H1 (cell line): Measurements from ENCODE around the gene UBASH3B. TPM values are rescaled to one million over a fixed set of nuclear protein-coding genes. Genes with fewer than 3 reads are reported as not detected.
A peak's percentile ranks its signal among the peaks of the same experiment; 100 is the strongest.

Experiments
- CTCF ChIA-PET: fragments of 300-600 bp; sonication (Branson Sonifier 250); formaldehyde crosslinking; loops from one replicate; lab custom pipeline; 2021; ENCODE audit not compliant: partially characterized antibody; lab: Charles Lee
- POLR2A ChIA-PET: fragments of 300-600 bp; sonication (Branson Sonifier 250); formaldehyde crosslinking; loops from one replicate; lab custom pipeline; 2021; ENCODE audit warnings: inconsistent platforms; ENCODE audit not compliant: partially characterized antibody; lab: Charles Lee
- DNase-seq, 2 experiments: peaks; one replicate each; pipeline versions ENCODE4 v3.0.0 to v3.0.0-alpha.2; 2010 to 2022; ENCODE audit warnings: low spot score in 2 of 2, low read depth in 1 of 2, mixed read lengths in 1 of 2
- FAIRE-seq: peaks from 2 replicates; lab custom pipeline; 2011; peaks lifted over from hg19 to GRCh38; lab: Jason Lieb, UNC
- H2AFZ ChIP-seq: 2 replicates; pipeline ENCODE4 v1.8.1; 2012; ENCODE audit warnings: low read length, inconsistent platforms
- H2AK5ac ChIP-seq: 2 replicates; pipeline ENCODE4 v1.6.1; 2013; ENCODE audit warnings: low read depth, low read length
- H2BK120ac ChIP-seq: replicated peaks from 2 replicates; pipeline ENCODE3; 2013; ENCODE audit warnings: low read depth, low read length, inconsistent platforms
- H2BK12ac ChIP-seq: 2 replicates; pipeline ENCODE4 v1.6.1; 2013; ENCODE audit warnings: low read depth, low read length
- H2BK15ac ChIP-seq: 2 replicates; pipeline ENCODE4 v1.6.1; 2013; ENCODE audit warnings: low read length
- H2BK20ac ChIP-seq: 2 replicates; pipeline ENCODE4 v1.6.1; 2013; ENCODE audit warnings: low read length
- H2BK5ac ChIP-seq: 2 replicates; pipeline ENCODE4 v1.6.1; 2013; ENCODE audit warnings: low read depth, low read length
- H3K14ac ChIP-seq: 2 replicates; pipeline ENCODE4 v1.6.1; 2013; ENCODE audit warnings: inconsistent platforms; ENCODE audit not compliant: insufficient read length
- H3K18ac ChIP-seq: 2 replicates; pipeline ENCODE4 v1.6.1; 2013; ENCODE audit warnings: low read length; ENCODE audit errors: extremely low read depth
- H3K23ac ChIP-seq: 2 replicates; pipeline ENCODE4 v1.6.1; 2013; ENCODE audit warnings: inconsistent platforms; ENCODE audit not compliant: insufficient read length
- H3K23me2 ChIP-seq: 2 replicates; pipeline ENCODE4 v1.6.1; 2013; ENCODE audit warnings: low read depth, low read length
- H3K27ac ChIP-seq: 2 replicates; pipeline ENCODE4 v1.6.1; 2011; ENCODE audit warnings: low read depth, low read length, inconsistent platforms
- H3K27me3 ChIP-seq, 4 experiments: replicated peaks in 1 of 4; 1 replicate in 1 of 4; 2 replicates in 3 of 4; pipeline versions ENCODE4 v1.6.1 to v1.8.1; 2011 to 2013; ENCODE audit warnings: low read length in 3 of 4, mild to moderate bottlenecking in 3 of 4, inconsistent platforms in 2 of 4, mixed read lengths in 2 of 4, moderate library complexity in 1 of 4; ENCODE audit not compliant: control insufficient read depth in 3 of 4, insufficient read depth in 3 of 4; ENCODE audit errors: extremely low read depth in 1 of 4
- H3K36me3 ChIP-seq, 4 experiments: 2 replicates each; pipeline versions ENCODE4 v1.6.1 to v1.8.1; 2011 to 2013; ENCODE audit warnings: mild to moderate bottlenecking in 4 of 4, low read length in 3 of 4, moderate library complexity in 2 of 4, control low read depth in 1 of 4, inconsistent platforms in 1 of 4; ENCODE audit not compliant: insufficient read depth in 4 of 4, control insufficient read depth in 2 of 4
- H3K4ac ChIP-seq: replicated peaks from 2 replicates; pipeline ENCODE3; 2013; ENCODE audit warnings: low read length, low read depth, mixed read lengths, inconsistent platforms; ENCODE audit not compliant: insufficient read length
- H3K4me1 ChIP-seq, 4 experiments: replicated peaks in 1 of 4; 1 replicate in 1 of 4; 2 replicates in 3 of 4; pipeline versions ENCODE4 v1.6.1 to v1.8.1; 2011 to 2013; ENCODE audit warnings: low read length in 3 of 4, inconsistent platforms in 2 of 4, mixed read lengths in 1 of 4; ENCODE audit not compliant: insufficient read depth in 4 of 4, control insufficient read depth in 3 of 4
- H3K4me2 ChIP-seq, 2 experiments: 2 replicates each; pipeline versions ENCODE4 v1.6.1 to v1.8.1; 2011 to 2013; ENCODE audit warnings: low read depth in 2 of 2, low read length in 2 of 2, control low read depth in 1 of 2, inconsistent platforms in 1 of 2, mild to moderate bottlenecking in 1 of 2; ENCODE audit not compliant: insufficient read depth in 1 of 2
- H3K4me3 ChIP-seq, 4 experiments: fragments of 200-600, 300-600 bp in 1 of 4; sonication (generic), shearing (Covaris generic), sonication (Bioruptor Twin) in 1 of 4; 2 replicates each; pipeline versions ENCODE4 v1.5.1 to v1.8.1; 2011 to 2016; ENCODE audit warnings: low read length in 4 of 4, low read depth in 3 of 4, control low read depth in 2 of 4, inconsistent platforms in 2 of 4, mild to moderate bottlenecking in 2 of 4, mixed read lengths in 1 of 4, moderate library complexity in 1 of 4; ENCODE audit not compliant: insufficient read depth in 2 of 4; ENCODE audit errors: extremely low read depth in 1 of 4
- H3K56ac ChIP-seq: replicated peaks from 2 replicates; pipeline ENCODE3; 2013; ENCODE audit warnings: low read depth, mild to moderate bottlenecking, mixed read lengths, low read length, inconsistent platforms; ENCODE audit not compliant: insufficient read length
- H3K79me1 ChIP-seq: 2 replicates; pipeline ENCODE4 v1.6.1; 2013; ENCODE audit warnings: low read depth, low read length, control low read depth
- H3K79me2 ChIP-seq, 2 experiments: 2 replicates each; pipeline versions ENCODE4 v1.6.1 to v1.8.1; 2012 to 2013; ENCODE audit warnings: low read length in 2 of 2, mild to moderate bottlenecking in 2 of 2, inconsistent platforms in 1 of 2; ENCODE audit not compliant: insufficient read depth in 2 of 2, control insufficient read depth in 1 of 2
- H3K9ac ChIP-seq, 4 experiments: replicated peaks in 1 of 4; 1 replicate in 1 of 4; 2 replicates in 3 of 4; pipeline versions ENCODE4 v1.6.1 to v1.8.1; 2011 to 2013; ENCODE audit warnings: low read depth in 3 of 4, low read length in 3 of 4, control low read depth in 2 of 4, mild to moderate bottlenecking in 2 of 4, moderate library complexity in 2 of 4, inconsistent platforms in 1 of 4; ENCODE audit errors: extremely low read depth in 1 of 4
- H3K9me3 ChIP-seq, 2 experiments: 2 replicates each; pipeline versions ENCODE4 v1.6.1 to v1.8.1; 2012 to 2013; ENCODE audit warnings: mild to moderate bottlenecking in 2 of 2, moderate library complexity in 2 of 2, control low read depth in 1 of 2, inconsistent platforms in 1 of 2, low read depth in 1 of 2, low read length in 1 of 2, mixed read lengths in 1 of 2; ENCODE audit not compliant: insufficient read depth in 2 of 2
- H4K20me1 ChIP-seq, 2 experiments: replicated peaks in 1 of 2; 2 replicates each; pipeline versions ENCODE3 to v1.8.1; 2011 to 2013; ENCODE audit warnings: inconsistent platforms in 2 of 2, low read length in 2 of 2, mild to moderate bottlenecking in 1 of 2; ENCODE audit not compliant: insufficient read depth in 2 of 2, control insufficient read depth in 1 of 2
- H4K5ac ChIP-seq: 2 replicates; pipeline ENCODE4 v1.6.1; 2013; ENCODE audit warnings: low read length, low read depth, mixed read lengths, inconsistent platforms; ENCODE audit not compliant: insufficient read length
- H4K8ac ChIP-seq: 2 replicates; pipeline ENCODE4 v1.8.0; 2013; ENCODE audit warnings: mild to moderate bottlenecking, moderate library complexity, low read length, inconsistent platforms; ENCODE audit not compliant: insufficient read depth; ENCODE audit errors: extremely low read depth
- H4K91ac ChIP-seq: replicated peaks from 2 replicates; pipeline ENCODE3; 2013; ENCODE audit warnings: low read length, mixed read lengths, inconsistent platforms; ENCODE audit not compliant: insufficient read length
- EZH2 ChIP-seq: fragments of 200-600 bp; sonication (generic); IDR thresholded peaks from 2 replicates; pipeline ENCODE4 v1.7.1; 2012; ENCODE audit warnings: low read depth, mild to moderate bottlenecking, moderate library complexity, low read length, inconsistent platforms; ENCODE audit not compliant: severe bottlenecking
- GTF2F1 ChIP-seq: IDR thresholded peaks from 2 replicates; pipeline ENCODE4 v1.6.1; 2012; ENCODE audit warnings: low read depth, low read length, improper control_type of control experiment, borderline replicate concordance
- MAX ChIP-seq: IDR thresholded peaks from 2 replicates; pipeline ENCODE4 v1.6.1; 2012; ENCODE audit warnings: inconsistent platforms
- POLR2AphosphoS5 ChIP-seq: IDR thresholded peaks from 2 replicates; pipeline ENCODE4 v1.6.1; 2011; ENCODE audit warnings: low read depth, low read length
- SIN3A ChIP-seq, 2 experiments: IDR thresholded peaks in 1 of 2; conservative IDR thresholded peaks in 1 of 2; 2 replicates each; pipeline ENCODE4 v1.6.1; 2011 to 2012; ENCODE audit warnings: low read length in 2 of 2, improper control_type of control experiment in 1 of 2, low read depth in 1 of 2, mild to moderate bottlenecking in 1 of 2
- SIX5 ChIP-seq: IDR thresholded peaks from 2 replicates; pipeline ENCODE4 v1.6.1; 2011; ENCODE audit warnings: mild to moderate bottlenecking, low read depth, low read length
- WGBS, 2 experiments: shearing (Covaris generic) in 1 of 2; methylation state at CpG; one replicate each; pipeline versions ENCODE4 v1.1.6 to v1.1.7; 2013 to 2015; ENCODE audit warnings: low lambda C conversion rate in 2 of 2, mixed read lengths in 2 of 2, inconsistent platforms in 1 of 2, low coverage in 1 of 2, missing lambda C conversion rate in 1 of 2; ENCODE audit not compliant: insufficient replicate concordance in 2 of 2, insufficient coverage in 1 of 2, insufficient read length in 1 of 2; ENCODE audit errors: extremely low coverage in 1 of 2, missing lambda C conversion rate in 1 of 2; 5-methylcytosine and 5-hydroxymethylcytosine counted together
- polyA plus RNA-seq, 7 experiments: library from polyadenylated mRNA; depleted of rRNA in 3 of 7; stranded (reverse) in 5 of 7; unstranded in 2 of 7; fragments of >200 nt in 5 of 7; fragments of 200-250 nt in 2 of 7; gene quantifications; 1 replicate in 5 of 7; 2 replicates in 1 of 7; 4 replicates in 1 of 7; pipeline versions ENCODE4 v1.2.1 to v1.2.3, GENCODE V29; 2011 to 2013; ENCODE audit warnings: missing spikeins in 2 of 7, mixed read lengths in 2 of 7
- total RNA-seq: library from RNA; stranded (reverse); fragmentation: NEBNext Ultra II Directional; extraction: Animal tissue kit (Norgen Biotek cat#: 25700); gene quantifications from 2 replicates; pipeline ENCODE4 v1.2.1, GENCODE V29; 2021

UBASH3B gene
- total and polyA plus RNA-seq, 2 of the 8 experiments (the other 6 are each of a cell fraction or from before 2014, with no cell fraction given), result 7.5 to 9.5 TPM

GRCh38 chr11:122634501-122634900, 21.0 kb upstream of the UBASH3B start:
- no peak overlapping the region for H3K4ac ChIP-seq
- no peak overlapping the region for H4K91ac ChIP-seq
- H3K18ac ChIP-seq, result no peak overlapping the region
- no peak overlapping the region for H2BK20ac ChIP-seq
- H2BK5ac ChIP-seq, result no peak overlapping the region
- no peaks in the 10 kb centered on the region for H3K79me1 ChIP-seq
- no peak overlapping the region for H3K4me2 ChIP-seq
- H2AK5ac ChIP-seq, result no peak overlapping the region
- no peak overlapping the region for H3K14ac ChIP-seq
- ChIA-PET POLR2A (no interaction called here), CTCF (interaction anchor here (0.7 to 17.5 kb wide), 14 partner anchors 20 to 401 kb away, joined by 3 to 290 read pairs (median 6); no protein-coding TSS in a partner anchor)
- H2BK15ac ChIP-seq, result no peak overlapping the region
- WGBS, 2 experiments, result 40% methylated on average over 8 of the region's 8 CpGs; no CpG with 5 or more reads in 1 of the 2 experiments
- no peaks in the 10 kb centered on the region for H3K79me2 ChIP-seq
- FAIRE-seq, result no peak
- no peak overlapping the region for H3K27ac ChIP-seq
- no peak overlapping the region for H3K4me3 ChIP-seq
- H2BK12ac ChIP-seq, result no peak overlapping the region
- no peaks in the 10 kb centered on the region for H3K36me3 ChIP-seq
- H3K4me1 ChIP-seq, result 0 out of 7 replicates have a peak, but pooled peaks cover 0 to 2% (median 0%) of the 10 kb centered on the region in 4 experiments
- H2BK120ac ChIP-seq, result no peak overlapping the region
- no peaks in the 10 kb centered on the region for H4K20me1 ChIP-seq
- no peak overlapping the region for H3K56ac ChIP-seq
- no peaks in the 10 kb centered on the region for H3K27me3 ChIP-seq
- no peaks in the 10 kb centered on the region for H3K9me3 ChIP-seq
- H4K5ac ChIP-seq, result no peak overlapping the region
- H4K8ac ChIP-seq, result no peak overlapping the region
- DNase-seq, result peak in 1 of 2 experiments; percentile 68
- peak overlapping the region; percentile 93; the same call in 1 of the 2 replicates for H2AFZ ChIP-seq
- H3K23ac ChIP-seq, result no peak overlapping the region
- no peak overlapping the region; a peak in 1 of 7 replicates for H3K9ac ChIP-seq
- H3K23me2 ChIP-seq, result peaks cover 3% of the 10 kb centered on the region; the same call in 1 of the 2 replicates
- TF ChIP-seq POLR2AphosphoS5 (no peak), SIN3A (conservative IDR thresholded peaks at IDR 0.05 in 1 of 2, IDR thresholded peaks at IDR 0.05 in 1 of 2; ENCODE audit: low read depth in 1 of 2, low read length in 2 of 2) (0 out of 4 replicates have a peak, but pooled peaks have one; percentile 28 to 42), GTF2F1 (no peak), EZH2 (no peak), SIX5 (no peak), MAX (peak; percentile 69)
- TF ChIP-seq, all 59 proteins: peak for 2
